ENCODE results near the gene PRDM1.

PRDM1 gene

GRCh38 chr6:106069478-106069877, 16.7 kb upstream of the PRDM1 start:
- Histone ChIP-seq H3K27ac (ENCODE audit: low read length) (no peak overlapping the region), H3K9me3 (ENCODE audit: control insufficient read depth, insufficient read depth, low read length) (no peaks in the 10 kb centered on the region), H3K36me3 (ENCODE audit: control insufficient read depth, insufficient read depth, low read length) (no peaks in the 10 kb centered on the region), H3K4me3 (ENCODE audit: low read length) (no peak overlapping the region), H3K27me3 (ENCODE audit: control insufficient read depth, insufficient read depth, low read length) (no peaks in the 10 kb centered on the region), H3K4me1 (ENCODE audit: control insufficient read depth, insufficient read depth, low read length) (no peaks in the 10 kb centered on the region)
- no peak for DNase-seq (ENCODE audit: low read depth, low spot score)
- no CpG with 5 or more reads among the region's 8 CpGs for WGBS (ENCODE audit: insufficient coverage, insufficient read length)

GRCh38 chr6:106070636-106071035, 15.5 kb upstream of the PRDM1 start:
- no peak for DNase-seq (ENCODE audit: low read depth, low spot score)
- no peak overlapping the region for H3K4me3 ChIP-seq (ENCODE audit: low read length)
- H3K9me3 ChIP-seq (ENCODE audit: control insufficient read depth, insufficient read depth, low read length) = no peaks in the 10 kb centered on the region
- no CpG with 5 or more reads among the region's 1 CpG for WGBS (ENCODE audit: insufficient coverage, insufficient read length)
- H3K27ac ChIP-seq (ENCODE audit: low read length) = no peak overlapping the region
- H3K4me1 ChIP-seq (ENCODE audit: control insufficient read depth, insufficient read depth, low read length) = no peaks in the 10 kb centered on the region
- no peaks in the 10 kb centered on the region for H3K27me3 ChIP-seq (ENCODE audit: control insufficient read depth, insufficient read depth, low read length)
- H3K36me3 ChIP-seq (ENCODE audit: control insufficient read depth, insufficient read depth, low read length) = no peaks in the 10 kb centered on the region

- H3K36me3 ChIP-seq (ENCODE audit: control insufficient read depth, insufficient read depth, low read length) = no peaks in the 10 kb centered on the region
- no peaks in the 10 kb centered on the region for H3K4me1 ChIP-seq (ENCODE audit: control insufficient read depth, insufficient read depth, low read length)
- H3K4me3 ChIP-seq (ENCODE audit: low read length) = no peak overlapping the region
- no CpG with 5 or more reads among the region's 8 CpGs for whole genome bisulfite sequencing (ENCODE audit: insufficient coverage, insufficient read length)
- H3K27ac ChIP-seq (ENCODE audit: low read length) = no peak overlapping the region
- DNase-seq (ENCODE audit: low read depth, low spot score) = no peak
- no peaks in the 10 kb centered on the region for H3K9me3 ChIP-seq (ENCODE audit: control insufficient read depth, insufficient read depth, low read length)
- no peaks in the 10 kb centered on the region for H3K27me3 ChIP-seq (ENCODE audit: control insufficient read depth, insufficient read depth, low read length)
These were observed 13.5 kb upstream of the PRDM1 start for GRCh38 chr6:106072501-106073090.

- no peaks in the 10 kb centered on the region for H3K4me1 ChIP-seq (ENCODE audit: control insufficient read depth, insufficient read depth, low read length)
- H3K27me3 ChIP-seq (ENCODE audit: control insufficient read depth, insufficient read depth, low read length) = no peaks in the 10 kb centered on the region
- no CpG with 5 or more reads among the region's 3 CpGs for WGBS (ENCODE audit: insufficient coverage, insufficient read length)
- no peak for DNase-seq (ENCODE audit: low read depth, low spot score)
- H3K4me3 ChIP-seq (ENCODE audit: low read length) = no peak overlapping the region
- no peaks in the 10 kb centered on the region for H3K36me3 ChIP-seq (ENCODE audit: control insufficient read depth, insufficient read depth, low read length)
- H3K27ac ChIP-seq (ENCODE audit: low read length) = no peak overlapping the region
- H3K9me3 ChIP-seq (ENCODE audit: control insufficient read depth, insufficient read depth, low read length) = no peaks in the 10 kb centered on the region
These were observed 12.0 kb upstream of the PRDM1 start for GRCh38 chr6:106074146-106074545.

- WGBS (ENCODE audit: insufficient coverage, insufficient read length) = 100% methylated on average over 1 of the region's 3 CpGs
- Histone ChIP-seq H3K4me3 (ENCODE audit: low read length) (no peak overlapping the region), H3K36me3 (ENCODE audit: control insufficient read depth, insufficient read depth, low read length) (no peaks in the 10 kb centered on the region), H3K27ac (ENCODE audit: low read length) (no peak overlapping the region), H3K9me3 (ENCODE audit: control insufficient read depth, insufficient read depth, low read length) (no peaks in the 10 kb centered on the region), H3K27me3 (ENCODE audit: control insufficient read depth, insufficient read depth, low read length) (no peaks in the 10 kb centered on the region), H3K4me1 (ENCODE audit: control insufficient read depth, insufficient read depth, low read length) (no peaks in the 10 kb centered on the region)
- DNase-seq (ENCODE audit: low read depth, low spot score) = no peak
These were observed 10.0 kb upstream of the PRDM1 start for GRCh38 chr6:106076139-106076538.

- Histone ChIP-seq H3K27ac (ENCODE audit: low read length) (no peak overlapping the region), H3K9me3 (ENCODE audit: control insufficient read depth, insufficient read depth, low read length) (no peaks in the 10 kb centered on the region), H3K27me3 (ENCODE audit: control insufficient read depth, insufficient read depth, low read length) (no peaks in the 10 kb centered on the region), H3K36me3 (ENCODE audit: control insufficient read depth, insufficient read depth, low read length) (no peaks in the 10 kb centered on the region), H3K4me3 (ENCODE audit: low read length) (no peak overlapping the region), H3K4me1 (ENCODE audit: control insufficient read depth, insufficient read depth, low read length) (no peaks in the 10 kb centered on the region)
- DNase-seq (ENCODE audit: low read depth, low spot score) = no peak
- WGBS (ENCODE audit: insufficient coverage, insufficient read length) = no CpG with 5 or more reads among the region's 3 CpGs
These were observed 9.0 kb upstream of the PRDM1 start for GRCh38 chr6:106077170-106077569.

- no CpG with 5 or more reads among the region's 5 CpGs for WGBS (ENCODE audit: insufficient coverage, insufficient read length)
- Histone ChIP-seq H3K9me3 (ENCODE audit: control insufficient read depth, insufficient read depth, low read length) (no peaks in the 10 kb centered on the region), H3K27ac (ENCODE audit: low read length) (no peak overlapping the region)
These were observed 8.3 kb upstream of the PRDM1 start for GRCh38 chr6:106077881-106078280.

GRCh38 chr6:106079961-106080762, 6.0 kb upstream of the PRDM1 start:
- WGBS (ENCODE audit: insufficient coverage, insufficient read length) = no CpG with 5 or more reads among the region's 8 CpGs
- Histone ChIP-seq H3K9me3 (ENCODE audit: control insufficient read depth, insufficient read depth, low read length) (no peaks in the 10 kb centered on the region), H3K27me3 (ENCODE audit: control insufficient read depth, insufficient read depth, low read length) (no peaks in the 10 kb centered on the region), H3K4me3 (ENCODE audit: low read length) (no peak overlapping the region), H3K36me3 (ENCODE audit: control insufficient read depth, insufficient read depth, low read length) (no peaks in the 10 kb centered on the region), H3K4me1 (ENCODE audit: control insufficient read depth, insufficient read depth, low read length) (no peaks in the 10 kb centered on the region), H3K27ac (ENCODE audit: low read length) (no peak overlapping the region)
- no peak for DNase-seq (ENCODE audit: low read depth, low spot score)

More at GRCh38 chr6:106077881-106078280, 8.3 kb upstream of the PRDM1 start:
- H3K36me3 ChIP-seq (ENCODE audit: control insufficient read depth, insufficient read depth, low read length) = no peaks in the 10 kb centered on the region
- no peaks in the 10 kb centered on the region for H3K27me3 ChIP-seq (ENCODE audit: control insufficient read depth, insufficient read depth, low read length)
- no peaks in the 10 kb centered on the region for H3K4me1 ChIP-seq (ENCODE audit: control insufficient read depth, insufficient read depth, low read length)
- no peak overlapping the region for H3K4me3 ChIP-seq (ENCODE audit: low read length)
- DNase-seq (ENCODE audit: low read depth, low spot score) = no peak

GRCh38 chr6:106080763-106081095, 5.4 kb upstream of the PRDM1 start:
- DNase-seq (ENCODE audit: low read depth, low spot score) = no peak
- Histone ChIP-seq H3K4me1 (ENCODE audit: control insufficient read depth, insufficient read depth, low read length) (no peaks in the 10 kb centered on the region), H3K4me3 (ENCODE audit: low read length) (no peak overlapping the region), H3K36me3 (ENCODE audit: control insufficient read depth, insufficient read depth, low read length) (no peaks in the 10 kb centered on the region), H3K27me3 (ENCODE audit: control insufficient read depth, insufficient read depth, low read length) (no peaks in the 10 kb centered on the region), H3K27ac (ENCODE audit: low read length) (no peak overlapping the region), H3K9me3 (ENCODE audit: control insufficient read depth, insufficient read depth, low read length) (no peaks in the 10 kb centered on the region)
- WGBS (ENCODE audit: insufficient coverage, insufficient read length) = no CpG with 5 or more reads among the region's 3 CpGs

GRCh38 chr6:106081715-106082114, 4.4 kb upstream of the PRDM1 start:
- no CpG with 5 or more reads among the region's 4 CpGs for WGBS (ENCODE audit: insufficient coverage, insufficient read length)
- H3K4me1 ChIP-seq (ENCODE audit: control insufficient read depth, insufficient read depth, low read length) = no peaks in the 10 kb centered on the region
- no peak overlapping the region for H3K4me3 ChIP-seq (ENCODE audit: low read length)
- no peak overlapping the region for H3K27ac ChIP-seq (ENCODE audit: low read length)
- DNase-seq (ENCODE audit: low read depth, low spot score) = no peak
- no peaks in the 10 kb centered on the region for H3K36me3 ChIP-seq (ENCODE audit: control insufficient read depth, insufficient read depth, low read length)
- H3K27me3 ChIP-seq (ENCODE audit: control insufficient read depth, insufficient read depth, low read length) = no peaks in the 10 kb centered on the region
- no peaks in the 10 kb centered on the region for H3K9me3 ChIP-seq (ENCODE audit: control insufficient read depth, insufficient read depth, low read length)
